ENCODE data around the gene SNRPD3. TPM values are rescaled to one million over a fixed set of nuclear protein-coding genes. Genes with fewer than 3 reads are reported as not detected.
"Not testable (repeated sequence)": the region's sequence is repeated elsewhere in the genome, so short reads cannot be mapped to it uniquely, and the experiment has no call there.

SNRPD3 gene
- total RNA-seq, 4 donors from 2014 or later: 98.4 to 138 (median 104) TPM

DNA sequence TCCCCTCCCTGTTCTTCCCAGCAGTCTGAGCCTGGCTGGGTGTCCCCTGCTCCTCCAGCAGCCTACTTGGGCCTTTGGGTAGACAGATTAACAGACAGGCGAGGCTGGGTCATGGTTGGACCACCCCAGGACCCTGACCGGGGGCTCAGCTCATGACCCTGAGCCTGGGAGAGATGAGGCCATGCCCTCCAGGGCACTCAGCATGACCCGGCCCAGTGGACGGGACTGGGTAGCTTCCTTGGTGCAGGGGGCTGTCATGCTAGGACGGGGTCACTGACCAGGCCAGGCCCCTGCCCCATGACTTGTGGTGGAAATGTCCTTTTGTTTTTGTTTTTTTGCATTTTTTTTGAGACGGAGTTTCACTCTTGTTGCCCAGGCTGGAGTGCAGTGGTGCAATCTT lies 52.5 kb downstream of the SNRPD3 start:
- ATAC-seq: not testable (repeated sequence)
- WGBS, 2 donors (ENCODE audit: low coverage in 1 of 2): 40 to 67% methylated on average over 1 of the region's 6 CpGs

DNA sequence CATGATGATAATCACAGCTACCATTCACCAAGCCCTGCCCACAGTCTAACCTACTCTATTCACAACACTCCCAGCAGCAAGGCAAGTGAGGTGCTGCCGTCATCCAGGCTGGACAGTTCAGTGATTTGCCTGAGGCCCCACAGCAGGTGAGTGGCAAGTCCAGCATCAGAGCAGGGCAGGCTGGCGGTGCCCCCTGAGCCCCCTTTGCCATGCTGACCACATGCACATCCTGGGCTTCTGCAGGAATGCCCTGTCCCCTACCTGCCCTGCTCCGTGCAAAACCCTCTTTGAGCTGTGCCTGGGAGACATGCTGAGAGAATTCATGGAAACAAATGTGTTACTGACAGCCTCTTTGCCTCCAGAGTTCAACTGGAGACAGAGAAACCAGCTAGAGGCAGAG lies 54.1 kb downstream of the SNRPD3 start:
- not testable (repeated sequence) for H3K36me3 ChIP-seq, H3K4me3 ChIP-seq, H3K27ac ChIP-seq, H3K27me3 ChIP-seq, H3K4me1 ChIP-seq, ATAC-seq, H3K9me3 ChIP-seq
- no CpG with 5 or more reads among the region's 3 CpGs for WGBS, 2 donors (ENCODE audit: low coverage in 1 of 2)

More for the DNA sequence above, 52.5 kb downstream of the SNRPD3 start:
- peaks cover 0 to 11% (median 0%) of the 10 kb centered on the region in 3 donors for H3K4me1 ChIP-seq
- H3K4me3 ChIP-seq, H3K9me3 ChIP-seq, H3K27me3 ChIP-seq, H3K27ac ChIP-seq, H3K36me3 ChIP-seq: not testable (repeated sequence)

DNA sequence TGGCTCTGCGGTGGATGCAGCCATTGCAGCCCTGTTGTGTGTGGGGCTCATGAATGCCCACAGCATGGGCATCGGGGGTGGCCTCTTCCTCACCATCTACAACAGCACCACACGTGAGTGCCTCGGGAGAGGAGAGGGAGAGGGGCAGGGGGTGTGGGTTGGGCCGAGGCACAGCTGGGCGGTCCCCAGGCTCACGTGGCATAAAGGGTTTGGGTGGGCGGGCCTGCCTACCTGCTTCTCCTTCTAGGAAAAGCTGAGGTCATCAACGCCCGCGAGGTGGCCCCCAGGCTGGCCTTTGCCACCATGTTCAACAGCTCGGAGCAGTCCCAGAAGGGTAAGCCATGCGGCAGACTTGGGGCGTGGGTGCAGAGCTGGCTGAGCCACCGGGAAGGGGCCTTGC lies 59.0 kb downstream of the SNRPD3 start:
- WGBS, 2 donors (ENCODE audit: low coverage in 1 of 2): 100% methylated on average over 2 of the region's 15 CpGs; no CpG with 5 or more reads in 1 of the 2 donors
- H3K9me3 ChIP-seq, H3K27ac ChIP-seq, H3K4me1 ChIP-seq, H3K36me3 ChIP-seq, H3K27me3 ChIP-seq, ATAC-seq, H3K4me3 ChIP-seq: not testable (repeated sequence)

DNA sequence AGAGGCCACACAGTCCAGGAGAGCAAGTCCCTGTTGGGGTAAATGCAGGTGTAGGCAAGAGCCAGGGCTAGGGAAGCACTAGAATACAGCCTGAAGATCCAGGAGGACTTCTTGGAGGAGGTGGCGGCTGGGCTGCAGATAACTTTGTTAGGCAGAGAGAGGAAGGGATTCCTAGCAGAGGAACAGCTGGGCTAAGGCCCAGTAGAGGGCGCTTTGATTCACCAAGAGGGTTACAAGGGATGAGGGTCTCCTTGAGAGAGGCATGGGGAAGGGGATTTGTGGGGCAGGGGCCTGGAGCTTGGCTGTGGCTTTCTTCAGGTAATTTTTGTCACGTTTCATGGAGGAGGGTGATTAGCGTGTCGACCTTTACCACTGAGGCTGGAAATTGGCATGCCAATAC lies 65.4 kb downstream of the SNRPD3 start:
- no CpG with 5 or more reads among the region's 5 CpGs for WGBS, 2 donors (ENCODE audit: low coverage in 1 of 2)
- not testable (repeated sequence) for H3K4me1 ChIP-seq, H3K9me3 ChIP-seq, H3K4me3 ChIP-seq, H3K27ac ChIP-seq, H3K36me3 ChIP-seq, ATAC-seq, H3K27me3 ChIP-seq

DNA sequence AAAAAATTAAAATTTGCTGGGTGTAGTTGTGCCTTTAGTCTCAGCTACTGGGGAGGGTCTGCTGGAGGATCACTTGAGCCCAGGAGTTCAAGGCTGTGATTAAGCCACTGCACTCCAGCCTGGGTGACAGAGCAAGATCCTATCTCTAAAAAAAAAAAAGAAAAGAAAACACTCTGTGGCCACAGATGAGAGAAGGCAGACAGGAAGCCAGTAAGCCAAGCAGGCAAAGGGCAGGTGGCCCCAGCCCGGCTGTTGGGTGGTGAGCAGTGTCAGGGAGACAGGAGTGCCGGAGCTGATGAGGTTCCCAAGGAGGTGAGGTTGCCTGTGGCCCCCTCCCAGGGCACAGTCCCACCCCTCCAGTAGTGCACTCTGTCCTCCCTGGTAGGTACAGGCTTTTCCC lies 66.8 kb downstream of the SNRPD3 start:
- not testable (repeated sequence) for H3K27ac ChIP-seq, H3K4me3 ChIP-seq, H3K27me3 ChIP-seq, H3K4me1 ChIP-seq, H3K9me3 ChIP-seq, H3K36me3 ChIP-seq, ATAC-seq
- WGBS, 2 donors (ENCODE audit: low coverage in 1 of 2): 76% methylated on average over 2 of the region's 2 CpGs; no CpG with 5 or more reads in 1 of the 2 donors

Other genes with a start within 250 kb of the SNRPD3 start
- 1 to 10 TPM; 1.9 to 5.7 (median 3.3) TPM for gene ADORA2A, start 128.4 kb upstream of the SNRPD3 start, total RNA-seq
- gene UPB1, start 60.7 kb upstream of the SNRPD3 start, total RNA-seq: under 1 TPM in 3 of 4 donors, not detected in 1; 0.13 to 0.93 (median 0.50) TPM
- gene GUCD1, start 861 bp upstream of the SNRPD3 start, total RNA-seq: 100 to 1,000 TPM; 107 to 178 (median 121) TPM
- gene LRRC75B, start 37.1 kb downstream of the SNRPD3 start, total RNA-seq: 10 to 100 TPM in 2 of 4 donors, 1 to 10 TPM in 2; 8.5 to 21.2 (median 14.8) TPM
- gene GGT1, start 47.2 kb downstream of the SNRPD3 start, total RNA-seq: 1 to 10 TPM in 3 of 4 donors, under 1 TPM in 1; 0.47 to 5.0 (median 3.7) TPM
- gene PIWIL3, start 218.7 kb downstream of the SNRPD3 start, total RNA-seq: not detected